Epithelial cell of prostate (primary cell): ENCODE results near the gene RHCE.
"Not testable (repeated sequence)": the region's sequence is repeated elsewhere in the genome, so short reads cannot be mapped to it uniquely, and the experiment has no call there.

Experiments used
- DNase-seq: peaks from one replicate; pipeline ENCODE4 v3.0.0-alpha.2; 2011; ENCODE audit warnings: low read depth, low spot score
- H3K27ac ChIP-seq: fragments of 450-650 bp; 2 replicates; pipeline ENCODE4 v1.5.1; 2017; ENCODE audit warnings: mild to moderate bottlenecking

The RHCE gene

GRCh38 chr1:25405731-25406305, 14.8 kb downstream of the RHCE start:
- H3K27ac ChIP-seq, DNase-seq: not testable (repeated sequence)

- not testable (repeated sequence) for DNase-seq, H3K27ac ChIP-seq
These were observed 17.4 kb downstream of the RHCE start for GRCh38 chr1:25402947-25403803.

- DNase-seq, H3K27ac ChIP-seq: not testable (repeated sequence)
These were observed 22.5 kb downstream of the RHCE start for GRCh38 chr1:25398079-25398478.

GRCh38 chr1:25397549-25397948, 23.1 kb downstream of the RHCE start:
- not testable (repeated sequence) for H3K27ac ChIP-seq, DNase-seq

GRCh38 chr1:25392841-25393240, 27.8 kb downstream of the RHCE start:
- H3K27ac ChIP-seq, result no peak overlapping the region
- DNase-seq, result no peak

- DNase-seq, H3K27ac ChIP-seq: not testable (repeated sequence)
These were observed 30.9 kb downstream of the RHCE start for GRCh38 chr1:25389721-25390120.

GRCh38 chr1:25388691-25389090, 31.9 kb downstream of the RHCE start:
- H3K27ac ChIP-seq, DNase-seq: not testable (repeated sequence)

- DNase-seq, H3K27ac ChIP-seq: not testable (repeated sequence)
These were observed 33.5 kb downstream of the RHCE start for GRCh38 chr1:25387096-25387495.

GRCh38 chr1:25383875-25384274, 36.8 kb downstream of the RHCE start:
- H3K27ac ChIP-seq, DNase-seq: not testable (repeated sequence)

- H3K27ac ChIP-seq, DNase-seq: not testable (repeated sequence)
These were observed 37.5 kb downstream of the RHCE start for GRCh38 chr1:25383090-25383489.

- not testable (repeated sequence) for DNase-seq, H3K27ac ChIP-seq
These were observed 38.1 kb downstream of the RHCE start for GRCh38 chr1:25382543-25382942.

- H3K27ac ChIP-seq, DNase-seq: not testable (repeated sequence)
These were observed 42.3 kb downstream of the RHCE start for GRCh38 chr1:25378367-25378766.

- DNase-seq, H3K27ac ChIP-seq: not testable (repeated sequence)
These were observed 48.9 kb downstream of the RHCE start for GRCh38 chr1:25371757-25372156.

GRCh38 chr1:25369691-25370271, 50.8 kb downstream of the RHCE start:
- DNase-seq, H3K27ac ChIP-seq: not testable (repeated sequence)

GRCh38 chr1:25369241-25369640, 51.4 kb downstream of the RHCE start:
- DNase-seq, result no peak
- H3K27ac ChIP-seq, result no peak overlapping the region

- H3K27ac ChIP-seq, DNase-seq: not testable (repeated sequence)
These were observed 57.7 kb downstream of the RHCE start for GRCh38 chr1:25362634-25363559.

GRCh38 chr1:25361901-25362300, 58.7 kb downstream of the RHCE start:
- DNase-seq, result no peak
- H3K27ac ChIP-seq, result no peak overlapping the region

GRCh38 chr1:25360596-25361581, 59.7 kb downstream of the RHCE start:
- DNase-seq, result no peak
- no peak overlapping the region for H3K27ac ChIP-seq

- no peak for DNase-seq
- H3K27ac ChIP-seq, result no peak overlapping the region
These were observed 63.8 kb downstream of the RHCE start for GRCh38 chr1:25356848-25357247.
